OCI-LY3 (cell line): ENCODE results near the gene CACNA1B.

ENCODE experiments used
- CTCF ChIP-seq: fragments of 200-600, 300-600 bp; sonication (generic); IDR thresholded peaks from 2 replicates; pipeline ENCODE4 v1.5.1; 2014; ENCODE audit warnings: antibody characterized with exemption, low read length, low read depth
- EZH2phosphoT487 ChIP-seq: fragments of 200-600 bp; shearing (Covaris generic); IDR thresholded peaks from 2 replicates; pipeline ENCODE4 v1.6.1; 2018; ENCODE audit warnings: antibody characterized with exemption, mixed run types, low read depth

GRCh38 chr9:137832830-137833590, 44.6 kb upstream of the CACNA1B start:
- TF ChIP-seq CTCF = no peak
- TF ChIP-seq EZH2phosphoT487 = no peak
